Left lung (tissue), 10 donors: ENCODE measurements around the gene STK10. TPM values are rescaled to one million over a fixed set of nuclear protein-coding genes. Genes with fewer than 3 reads are reported as not detected.

Experiments used
- ATAC-seq: fragments of 200-7000 bp; cut with Tn5 transposase; one replicate; pipeline ENCODE4 v1.9.1; 2020; ENCODE audit warnings: moderate library complexity
- DNase-seq, 4 donors: peaks; one replicate each; pipeline ENCODE4 v3.0.0-alpha.2; 2013 to 2020
- H3K27ac ChIP-seq, 2 donors: fragments of 200-600 bp; sonication (generic) in 1 of 2; one replicate each; pipeline versions ENCODE4 v1.5.0 to v1.8.0; 2020 to 2021
- H3K27me3 ChIP-seq, 2 donors: fragments of 200-600 bp; sonication (generic) in 1 of 2; one replicate each; pipeline versions ENCODE4 v1.5.0 to v1.8.0; 2020 to 2021
- H3K36me3 ChIP-seq, 2 donors: fragments of 200-600 bp; sonication (generic) in 1 of 2; one replicate each; pipeline versions ENCODE4 v1.5.0 to v1.8.0; 2020 to 2021
- H3K4me1 ChIP-seq, 2 donors: fragments of 200-600 bp; one replicate each; pipeline ENCODE4 v1.8.0; 2021
- H3K4me3 ChIP-seq, 2 donors: fragments of 200-600 bp; sonication (generic) in 1 of 2; one replicate each; pipeline versions ENCODE4 v1.5.0 to v1.8.0; 2020 to 2021; ENCODE audit warnings: mild to moderate bottlenecking in 1 of 2
- H3K9me3 ChIP-seq, 2 donors: fragments of 200-600 bp; sonication (generic) in 1 of 2; one replicate each; pipeline versions ENCODE4 v1.5.0 to v1.8.0; 2020 to 2021
- CTCF ChIP-seq, 2 donors: fragments of 200-600 bp; sonication (generic) in 1 of 2; IDR thresholded peaks; one replicate each; pipeline versions ENCODE4 v1.5.0 to v1.8.0; 2021; ENCODE audit warnings: antibody characterized with exemption in 2 of 2
- intact Hi-C, 2 donors: fragments of 100-400 bp; cut with DNase I; formaldehyde crosslinking; loops; one replicate each; pipeline versions ENCODE4 v1.11.2 to v1.14.2; 2022
- polyA plus RNA-seq, 6 donors: library from polyadenylated mRNA; unstranded; fragments of 120-200 nt; gene quantifications; one replicate each; pipeline ENCODE4 v1.2.1, GENCODE V29; 2013; ENCODE audit not compliant: insufficient read length in 6 of 6
- total RNA-seq, 2 donors: library from RNA; stranded (reverse); fragmentation: NEBNext Ultra II Directional; extraction: Animal tissue kit (Norgen Biotek cat#: 25700); gene quantifications; one replicate each; pipeline ENCODE4 v1.2.1, GENCODE V29; 2021
- donor health status: DM: no; HTN: yes; CAD: no.
- donor health status: DM: no; HTN: no; CAD: no.

STK10 gene
- total and polyA plus RNA-seq, 8 donors: 18.6 to 83.2 (median 21.9) TPM

- Histone ChIP-seq H3K36me3 (peaks cover 0 to 96% of the 10 kb centered on the region in 2 donors), H3K27me3 (no peaks in the 10 kb centered on the region), H3K27ac (no peak overlapping the region), H3K4me1 (peaks cover 0 to 8% of the 10 kb centered on the region in 2 donors), H3K4me3 (no peak overlapping the region), H3K9me3 (no peaks in the 10 kb centered on the region)
- no peak for TF ChIP-seq CTCF (IDR thresholded peaks at IDR 0.05)
- intact Hi-C loops: no loop called here
- DNase-seq: no peak
- ATAC-seq: no peak
Measured at GRCh38 chr5:172051643-172052339, 136.2 kb downstream of the STK10 start.

- no peak for DNase-seq
- Histone ChIP-seq H3K27me3 (no peaks in the 10 kb centered on the region), H3K9me3 (no peaks in the 10 kb centered on the region), H3K4me3 (no peak overlapping the region), H3K36me3 (peaks cover 0 to 96% of the 10 kb centered on the region in 2 donors), H3K4me1 (peaks cover 0 to 8% of the 10 kb centered on the region in 2 donors), H3K27ac (no peak overlapping the region)
- TF ChIP-seq CTCF (IDR thresholded peaks at IDR 0.05): no peak
- intact Hi-C loops: no loop called here
- ATAC-seq: no peak
Measured at GRCh38 chr5:172050080-172050479, 137.9 kb downstream of the STK10 start.

- no peaks in the 10 kb centered on the region for H3K9me3 ChIP-seq
- DNase-seq (no peak), ATAC-seq (no peak)
- peaks cover 0 to 96% of the 10 kb centered on the region in 2 donors for H3K36me3 ChIP-seq
- peaks cover 0 to 8% of the 10 kb centered on the region in 2 donors for H3K4me1 ChIP-seq
- H3K27me3 ChIP-seq: no peaks in the 10 kb centered on the region
- intact Hi-C loops: loop anchor here in 1 of 2 donors (10.0 kb wide), 1 partner anchor 135 kb away; no protein-coding TSS in a partner anchor
- TF ChIP-seq CTCF (IDR thresholded peaks at IDR 0.05): no peak
- no peak overlapping the region for H3K4me3 ChIP-seq
- H3K27ac ChIP-seq: no peak overlapping the region
Measured at GRCh38 chr5:172049226-172049796, 138.7 kb downstream of the STK10 start.

GRCh38 chr5:172048539-172049101, 139.4 kb downstream of the STK10 start:
- Histone ChIP-seq H3K36me3 (peaks cover 0 to 96% of the 10 kb centered on the region in 2 donors), H3K4me3 (no peak overlapping the region), H3K9me3 (no peaks in the 10 kb centered on the region), H3K4me1 (peaks cover 0 to 8% of the 10 kb centered on the region in 2 donors), H3K27ac (no peak overlapping the region), H3K27me3 (no peaks in the 10 kb centered on the region)
- no peak for TF ChIP-seq CTCF (IDR thresholded peaks at IDR 0.05)
- DNase-seq (no peak), ATAC-seq (no peak)
- intact Hi-C loops: loop anchor here in 1 of 2 donors (10.0 kb wide), 1 partner anchor 134 kb away; no protein-coding TSS in a partner anchor

GRCh38 chr5:172048170-172048422, 139.9 kb downstream of the STK10 start:
- H3K4me1 ChIP-seq: peaks cover 0 to 8% of the 10 kb centered on the region in 2 donors
- no peaks in the 10 kb centered on the region for H3K27me3 ChIP-seq
- ATAC-seq (no peak), DNase-seq (no peak)
- no peak overlapping the region for H3K4me3 ChIP-seq
- no peaks in the 10 kb centered on the region for H3K9me3 ChIP-seq
- TF ChIP-seq CTCF (IDR thresholded peaks at IDR 0.05): no peak
- H3K36me3 ChIP-seq: peaks cover 0 to 96% of the 10 kb centered on the region in 2 donors
- H3K27ac ChIP-seq: no peak overlapping the region
- intact Hi-C loops: loop anchor here in 1 of 2 donors (10.0 kb wide), 1 partner anchor 133 kb away; no protein-coding TSS in a partner anchor
